22Rv1 (cell line): Measurements from ENCODE around the gene MAGI1.

ENCODE experiments used
- ZFX ChIP-seq: fragments of 450-650 bp; IDR thresholded peaks from 2 replicates; pipeline ENCODE4 v1.6.1; 2017; ENCODE audit warnings: antibody characterized with exemption, borderline replicate concordance
- TF ChIP-seq, protein P1 (sequence below): fragments of 450-650 bp; IDR thresholded peaks from 2 replicates; pipeline ENCODE4 v1.5.1; 2017; ENCODE audit warnings: mild to moderate bottlenecking

DNA sequence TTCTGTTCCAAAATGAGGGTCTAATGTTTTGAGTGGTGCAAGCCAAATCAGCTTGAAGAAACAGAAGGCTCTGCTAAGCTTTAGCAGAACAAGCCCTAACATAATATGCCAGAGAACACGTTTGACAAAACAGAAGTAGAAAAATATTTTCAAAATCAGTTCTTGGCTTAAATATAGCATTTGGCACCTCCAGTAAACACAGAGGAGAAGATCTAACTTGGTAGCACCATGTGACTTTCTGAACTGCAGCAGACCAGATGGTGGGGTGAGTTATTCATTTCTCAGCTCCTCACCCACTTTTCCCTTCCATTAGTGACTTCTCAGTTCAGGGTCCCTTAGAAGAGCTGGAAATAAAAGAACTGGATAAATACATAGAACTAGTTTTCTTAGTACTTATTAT is 395.8 kb downstream of the MAGI1 start:
- TF ChIP-seq, protein P1, sequence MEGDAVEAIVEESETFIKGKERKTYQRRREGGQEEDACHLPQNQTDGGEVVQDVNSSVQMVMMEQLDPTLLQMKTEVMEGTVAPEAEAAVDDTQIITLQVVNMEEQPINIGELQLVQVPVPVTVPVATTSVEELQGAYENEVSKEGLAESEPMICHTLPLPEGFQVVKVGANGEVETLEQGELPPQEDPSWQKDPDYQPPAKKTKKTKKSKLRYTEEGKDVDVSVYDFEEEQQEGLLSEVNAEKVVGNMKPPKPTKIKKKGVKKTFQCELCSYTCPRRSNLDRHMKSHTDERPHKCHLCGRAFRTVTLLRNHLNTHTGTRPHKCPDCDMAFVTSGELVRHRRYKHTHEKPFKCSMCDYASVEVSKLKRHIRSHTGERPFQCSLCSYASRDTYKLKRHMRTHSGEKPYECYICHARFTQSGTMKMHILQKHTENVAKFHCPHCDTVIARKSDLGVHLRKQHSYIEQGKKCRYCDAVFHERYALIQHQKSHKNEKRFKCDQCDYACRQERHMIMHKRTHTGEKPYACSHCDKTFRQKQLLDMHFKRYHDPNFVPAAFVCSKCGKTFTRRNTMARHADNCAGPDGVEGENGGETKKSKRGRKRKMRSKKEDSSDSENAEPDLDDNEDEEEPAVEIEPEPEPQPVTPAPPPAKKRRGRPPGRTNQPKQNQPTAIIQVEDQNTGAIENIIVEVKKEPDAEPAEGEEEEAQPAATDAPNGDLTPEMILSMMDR, result no peak
- no peak for TF ChIP-seq ZFX
